SK-N-SH treated with all-trans-retinoic acid at 6 μM for 48 hours (cell line): Measurements from ENCODE around the gene HLTF.

ENCODE experiments used
- ATAC-seq: fragments of 200-7000 bp; cut with Tn5 transposase; 3 replicates; pipeline ENCODE4 v1.9.1; 2020; ENCODE audit warnings: mild to moderate bottlenecking, moderate library complexity
- BACH2 ChIP-seq: fragments of 250-450 bp; sonication (Bioruptor Pico); IDR thresholded peaks from 2 replicates; pipeline ENCODE4 v1.9.0; 2021; ENCODE audit warnings: mild to moderate bottlenecking, borderline replicate concordance
- CSDC2 ChIP-seq: fragments of 250-450 bp; sonication (Bioruptor Pico); IDR thresholded peaks from 2 replicates; pipeline ENCODE4 v1.5.0; 2020; ENCODE audit warnings: mild to moderate bottlenecking, moderate library complexity
- ESRRG ChIP-seq: fragments of 250-450 bp; sonication (Bioruptor Pico); IDR thresholded peaks from 2 replicates; pipeline ENCODE4 v1.6.1; 2021; ENCODE audit warnings: mild to moderate bottlenecking
- GLIS3 ChIP-seq: fragments of 250-450 bp; sonication (Bioruptor Pico); IDR thresholded peaks from 2 replicates; pipeline ENCODE4 v1.5.0; 2020; ENCODE audit warnings: mild to moderate bottlenecking, moderate library complexity
- ISL1 ChIP-seq: fragments of 250-450 bp; sonication (Bioruptor Pico); IDR thresholded peaks from 2 replicates; pipeline ENCODE4 v2.1.2; 2022; ENCODE audit warnings: mild to moderate bottlenecking, moderate library complexity
- OSR1 ChIP-seq: fragments of 250-450 bp; sonication (Bioruptor Pico); IDR thresholded peaks from 2 replicates; pipeline ENCODE4 v1.8.0; 2022; ENCODE audit warnings: moderate library complexity, mild to moderate bottlenecking, inconsistent platforms
- PPARA ChIP-seq: fragments of 250-450 bp; sonication (Bioruptor Pico); IDR thresholded peaks from 2 replicates; pipeline ENCODE4 v1.5.0; 2020; ENCODE audit warnings: mild to moderate bottlenecking, borderline replicate concordance
- RARB ChIP-seq: fragments of 250-450 bp; sonication (Bioruptor Pico); IDR thresholded peaks from 2 replicates; pipeline ENCODE4 v1.8.0; 2021; ENCODE audit warnings: mild to moderate bottlenecking, moderate library complexity
- SNAI2 ChIP-seq: fragments of 250-450 bp; sonication (Bioruptor Pico); IDR thresholded peaks from 2 replicates; pipeline ENCODE4 v1.5.0; 2020; ENCODE audit warnings: mild to moderate bottlenecking, moderate library complexity
- TCF4 ChIP-seq: fragments of 250-450 bp; sonication (Bioruptor Pico); IDR thresholded peaks from 2 replicates; pipeline ENCODE4 v1.8.0; 2021; ENCODE audit warnings: mild to moderate bottlenecking, moderate library complexity, borderline replicate concordance
- TOX ChIP-seq: fragments of 250-450 bp; sonication (Bioruptor Pico); IDR thresholded peaks from 2 replicates; pipeline ENCODE4 v1.8.0; 2021; ENCODE audit warnings: mild to moderate bottlenecking, moderate library complexity, borderline replicate concordance
- ZC3H10 ChIP-seq: fragments of 250-450 bp; sonication (Bioruptor Pico); IDR thresholded peaks from 2 replicates; pipeline ENCODE4 v1.5.1; 2021; ENCODE audit warnings: mild to moderate bottlenecking, moderate library complexity
- ZFP3 ChIP-seq: fragments of 250-450 bp; sonication (Bioruptor Pico); IDR thresholded peaks from 2 replicates; pipeline ENCODE4 v1.5.0; 2020; ENCODE audit warnings: mild to moderate bottlenecking, moderate library complexity
- ZFP30 ChIP-seq: fragments of 450-650 bp; formaldehyde crosslinking; IDR thresholded peaks from 2 replicates; pipeline ENCODE4 v1.5.0; 2022; ENCODE audit warnings: mild to moderate bottlenecking, moderate library complexity
- ZNF565 ChIP-seq: fragments of 450-650 bp; formaldehyde crosslinking; conservative IDR thresholded peaks from 2 replicates; pipeline ENCODE4 v1.5.0; 2020; ENCODE audit warnings: low read depth, mild to moderate bottlenecking, moderate library complexity
- ZNF70 ChIP-seq: fragments of 450-650 bp; formaldehyde crosslinking; IDR thresholded peaks from 2 replicates; pipeline ENCODE4 v1.5.0; 2020; ENCODE audit warnings: mild to moderate bottlenecking, moderate library complexity
- ZNF8 ChIP-seq: fragments of 450-650 bp; formaldehyde crosslinking; IDR thresholded peaks from 2 replicates; pipeline ENCODE4 v1.5.0; 2020; ENCODE audit warnings: mild to moderate bottlenecking, moderate library complexity
- TF ChIP-seq, protein P1 (sequence below): fragments of 250-450 bp; sonication (Bioruptor Pico); IDR thresholded peaks from 2 replicates; pipeline ENCODE4 v1.8.0; 2020; ENCODE audit warnings: mild to moderate bottlenecking, moderate library complexity, borderline replicate concordance
- TF ChIP-seq, protein P2 (sequence below): fragments of 250-450 bp; sonication (Bioruptor Pico); IDR thresholded peaks from 2 replicates; pipeline ENCODE4 v1.5.1; 2021; ENCODE audit warnings: mild to moderate bottlenecking, moderate library complexity
- TF ChIP-seq, protein P3 (sequence below): fragments of 250-450 bp; sonication (Bioruptor Pico); IDR thresholded peaks from 2 replicates; pipeline ENCODE4 v1.5.0; 2020; ENCODE audit warnings: mild to moderate bottlenecking, moderate library complexity
- TF ChIP-seq, protein P4 (sequence below): fragments of 250-450 bp; sonication (Bioruptor Pico); IDR thresholded peaks from 2 replicates; pipeline ENCODE4 v1.5.1; 2020; ENCODE audit warnings: low read depth, mild to moderate bottlenecking, moderate library complexity

HLTF gene

DNA sequence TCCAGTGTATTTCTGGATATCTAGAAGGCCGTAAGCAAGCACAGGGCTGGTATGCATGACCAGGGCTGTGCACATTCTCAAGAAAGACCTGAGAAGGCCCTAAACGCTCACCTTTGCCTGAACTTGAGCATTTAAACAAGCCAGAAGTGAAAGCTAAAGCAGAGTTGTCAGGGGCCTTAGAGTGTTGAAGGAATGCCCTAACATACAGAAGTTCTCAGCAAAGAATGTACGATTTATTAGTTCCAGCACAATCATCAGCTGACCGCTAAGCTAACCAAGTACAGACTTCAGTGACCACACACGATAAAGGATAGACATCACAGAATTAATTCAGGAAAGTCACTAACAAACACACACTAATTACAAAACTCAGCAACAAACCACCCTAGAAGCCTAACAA lies 8.7 kb downstream of the HLTF start:
- peak; percentile 65 for ATAC-seq
- TF ChIP-seq ZNF565 (CRISPR knock-in tag) (no peak), ISL1 (CRISPR knock-in tag) (no peak), PPARA (CRISPR knock-in tag) (no peak), RARB (CRISPR knock-in tag) (no peak), ZC3H10 (no peak), BACH2 (no peak), TCF4 (no peak), ZFP30 (CRISPR knock-in tag) (no peak), ZNF70 (CRISPR knock-in tag) (no peak), TOX (CRISPR knock-in tag) (no peak), SNAI2 (CRISPR knock-in tag) (no peak)
- TF ChIP-seq, protein P1, sequence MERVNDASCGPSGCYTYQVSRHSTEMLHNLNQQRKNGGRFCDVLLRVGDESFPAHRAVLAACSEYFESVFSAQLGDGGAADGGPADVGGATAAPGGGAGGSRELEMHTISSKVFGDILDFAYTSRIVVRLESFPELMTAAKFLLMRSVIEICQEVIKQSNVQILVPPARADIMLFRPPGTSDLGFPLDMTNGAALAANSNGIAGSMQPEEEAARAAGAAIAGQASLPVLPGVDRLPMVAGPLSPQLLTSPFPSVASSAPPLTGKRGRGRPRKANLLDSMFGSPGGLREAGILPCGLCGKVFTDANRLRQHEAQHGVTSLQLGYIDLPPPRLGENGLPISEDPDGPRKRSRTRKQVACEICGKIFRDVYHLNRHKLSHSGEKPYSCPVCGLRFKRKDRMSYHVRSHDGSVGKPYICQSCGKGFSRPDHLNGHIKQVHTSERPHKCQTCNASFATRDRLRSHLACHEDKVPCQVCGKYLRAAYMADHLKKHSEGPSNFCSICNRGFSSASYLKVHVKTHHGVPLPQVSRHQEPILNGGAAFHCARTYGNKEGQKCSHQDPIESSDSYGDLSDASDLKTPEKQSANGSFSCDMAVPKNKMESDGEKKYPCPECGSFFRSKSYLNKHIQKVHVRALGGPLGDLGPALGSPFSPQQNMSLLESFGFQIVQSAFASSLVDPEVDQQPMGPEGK (CRISPR knock-in tag): no peak

DNA sequence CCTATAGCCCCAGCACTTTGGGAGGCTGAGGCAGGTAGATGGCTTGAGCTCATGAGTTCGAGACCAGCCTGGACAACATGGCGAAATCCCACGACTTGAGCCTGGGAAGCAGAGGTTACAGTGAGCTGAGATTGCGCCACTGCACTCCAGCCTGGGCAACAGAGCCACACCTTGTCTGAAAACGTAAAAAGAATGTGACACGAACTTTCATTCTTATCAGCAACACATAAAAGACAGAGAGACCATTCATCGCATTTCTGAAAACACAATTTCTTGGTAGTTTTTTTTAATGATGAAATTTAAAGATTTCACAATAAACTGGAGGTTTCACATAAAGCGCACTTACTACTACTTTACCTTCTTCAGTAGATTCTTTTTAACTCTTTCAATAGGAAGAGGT lies 18.4 kb downstream of the HLTF start:
- ATAC-seq: no peak
- TF ChIP-seq TCF4 (no peak), PPARA (CRISPR knock-in tag) (no peak)

DNA sequence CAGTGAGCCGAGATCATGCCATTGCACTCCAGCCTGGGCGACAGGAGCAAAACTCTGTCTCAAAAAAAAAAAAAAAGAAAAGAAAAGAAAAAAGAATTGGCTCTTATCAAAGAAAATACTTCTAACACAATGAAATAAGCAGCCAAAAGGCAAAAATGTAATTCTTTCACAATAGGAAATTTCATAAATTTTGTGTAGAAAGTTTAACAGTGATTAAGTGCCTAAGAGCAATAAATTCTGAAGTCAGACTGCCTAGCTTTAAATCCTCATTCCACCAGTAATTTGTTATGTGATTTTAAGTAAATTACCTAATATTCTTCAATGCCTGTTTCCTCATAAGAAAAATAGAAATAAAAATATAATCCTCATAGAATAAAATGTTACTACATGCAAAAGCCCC lies 24.6 kb downstream of the HLTF start:
- no peak for ATAC-seq
- TF ChIP-seq OSR1 (CRISPR knock-in tag) (no peak), CSDC2 (no peak), TCF4 (no peak), ESRRG (CRISPR knock-in tag) (no peak), ZNF565 (CRISPR knock-in tag) (no peak), ZFP30 (CRISPR knock-in tag) (no peak), GLIS3 (no peak), ZNF70 (CRISPR knock-in tag) (no peak), RARB (CRISPR knock-in tag) (no peak), BACH2 (no peak)
- TF ChIP-seq, protein P2, sequence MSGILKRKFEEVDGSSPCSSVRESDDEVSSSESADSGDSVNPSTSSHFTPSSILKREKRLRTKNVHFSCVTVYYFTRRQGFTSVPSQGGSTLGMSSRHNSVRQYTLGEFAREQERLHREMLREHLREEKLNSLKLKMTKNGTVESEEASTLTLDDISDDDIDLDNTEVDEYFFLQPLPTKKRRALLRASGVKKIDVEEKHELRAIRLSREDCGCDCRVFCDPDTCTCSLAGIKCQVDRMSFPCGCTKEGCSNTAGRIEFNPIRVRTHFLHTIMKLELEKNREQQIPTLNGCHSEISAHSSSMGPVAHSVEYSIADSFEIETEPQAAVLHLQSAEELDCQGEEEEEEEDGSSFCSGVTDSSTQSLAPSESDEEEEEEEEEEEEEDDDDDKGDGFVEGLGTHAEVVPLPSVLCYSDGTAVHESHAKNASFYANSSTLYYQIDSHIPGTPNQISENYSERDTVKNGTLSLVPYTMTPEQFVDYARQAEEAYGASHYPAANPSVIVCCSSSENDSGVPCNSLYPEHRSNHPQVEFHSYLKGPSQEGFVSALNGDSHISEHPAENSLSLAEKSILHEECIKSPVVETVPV (CRISPR knock-in tag): no peak
- TF ChIP-seq, protein P3, sequence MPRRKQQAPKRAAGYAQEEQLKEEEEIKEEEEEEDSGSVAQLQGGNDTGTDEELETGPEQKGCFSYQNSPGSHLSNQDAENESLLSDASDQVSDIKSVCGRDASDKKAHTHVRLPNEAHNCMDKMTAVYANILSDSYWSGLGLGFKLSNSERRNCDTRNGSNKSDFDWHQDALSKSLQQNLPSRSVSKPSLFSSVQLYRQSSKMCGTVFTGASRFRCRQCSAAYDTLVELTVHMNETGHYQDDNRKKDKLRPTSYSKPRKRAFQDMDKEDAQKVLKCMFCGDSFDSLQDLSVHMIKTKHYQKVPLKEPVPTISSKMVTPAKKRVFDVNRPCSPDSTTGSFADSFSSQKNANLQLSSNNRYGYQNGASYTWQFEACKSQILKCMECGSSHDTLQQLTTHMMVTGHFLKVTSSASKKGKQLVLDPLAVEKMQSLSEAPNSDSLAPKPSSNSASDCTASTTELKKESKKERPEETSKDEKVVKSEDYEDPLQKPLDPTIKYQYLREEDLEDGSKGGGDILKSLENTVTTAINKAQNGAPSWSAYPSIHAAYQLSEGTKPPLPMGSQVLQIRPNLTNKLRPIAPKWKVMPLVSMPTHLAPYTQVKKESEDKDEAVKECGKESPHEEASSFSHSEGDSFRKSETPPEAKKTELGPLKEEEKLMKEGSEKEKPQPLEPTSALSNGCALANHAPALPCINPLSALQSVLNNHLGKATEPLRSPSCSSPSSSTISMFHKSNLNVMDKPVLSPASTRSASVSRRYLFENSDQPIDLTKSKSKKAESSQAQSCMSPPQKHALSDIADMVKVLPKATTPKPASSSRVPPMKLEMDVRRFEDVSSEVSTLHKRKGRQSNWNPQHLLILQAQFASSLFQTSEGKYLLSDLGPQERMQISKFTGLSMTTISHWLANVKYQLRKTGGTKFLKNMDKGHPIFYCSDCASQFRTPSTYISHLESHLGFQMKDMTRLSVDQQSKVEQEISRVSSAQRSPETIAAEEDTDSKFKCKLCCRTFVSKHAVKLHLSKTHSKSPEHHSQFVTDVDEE: no peak

DNA sequence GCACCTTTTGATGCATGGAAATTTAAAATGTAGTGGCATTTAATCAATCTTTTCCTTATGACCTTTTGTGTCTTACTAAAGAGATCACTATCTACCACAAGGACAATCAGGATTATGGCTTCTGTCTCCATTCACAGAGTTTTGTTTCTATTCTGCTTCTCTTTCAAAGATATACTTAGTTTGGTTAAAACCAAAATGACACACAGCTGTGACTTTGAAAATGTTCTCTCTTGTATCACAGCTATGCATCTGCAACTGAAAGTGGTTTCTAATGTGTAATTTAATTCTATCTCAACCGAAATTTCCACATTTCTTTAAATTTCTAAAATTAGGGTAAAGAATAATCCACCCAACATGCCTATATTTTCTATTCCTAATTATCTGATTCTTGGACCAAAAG lies 27.7 kb downstream of the HLTF start:
- ATAC-seq: no peak
- no peak for TF ChIP-seq TCF4
- no peak for TF ChIP-seq ZFP30 (CRISPR knock-in tag)
- no peak for TF ChIP-seq ESRRG (CRISPR knock-in tag)
- no peak for TF ChIP-seq ZC3H10
- TF ChIP-seq, protein P1 (CRISPR knock-in tag): no peak
- TF ChIP-seq, protein P4, sequence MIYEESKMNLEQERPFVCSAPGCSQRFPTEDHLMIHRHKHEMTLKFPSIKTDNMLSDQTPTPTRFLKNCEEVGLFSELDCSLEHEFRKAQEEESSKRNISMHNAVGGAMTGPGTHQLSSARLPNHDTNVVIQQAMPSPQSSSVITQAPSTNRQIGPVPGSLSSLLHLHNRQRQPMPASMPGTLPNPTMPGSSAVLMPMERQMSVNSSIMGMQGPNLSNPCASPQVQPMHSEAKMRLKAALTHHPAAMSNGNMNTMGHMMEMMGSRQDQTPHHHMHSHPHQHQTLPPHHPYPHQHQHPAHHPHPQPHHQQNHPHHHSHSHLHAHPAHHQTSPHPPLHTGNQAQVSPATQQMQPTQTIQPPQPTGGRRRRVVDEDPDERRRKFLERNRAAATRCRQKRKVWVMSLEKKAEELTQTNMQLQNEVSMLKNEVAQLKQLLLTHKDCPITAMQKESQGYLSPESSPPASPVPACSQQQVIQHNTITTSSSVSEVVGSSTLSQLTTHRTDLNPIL: no peak
- no peak for TF ChIP-seq ZFP3 (CRISPR knock-in tag)
- TF ChIP-seq ISL1 (CRISPR knock-in tag): no peak
- TF ChIP-seq TOX (CRISPR knock-in tag): no peak
- TF ChIP-seq BACH2: no peak
- TF ChIP-seq ZNF8: no peak
- TF ChIP-seq RARB (CRISPR knock-in tag): no peak
- TF ChIP-seq ZNF565 (CRISPR knock-in tag): no peak
- no peak for TF ChIP-seq PPARA (CRISPR knock-in tag)
- no peak for TF ChIP-seq SNAI2 (CRISPR knock-in tag)
- no peak for TF ChIP-seq CSDC2
- TF ChIP-seq ZNF70 (CRISPR knock-in tag): no peak
- no peak for TF ChIP-seq OSR1 (CRISPR knock-in tag)
- TF ChIP-seq, protein P3: no peak
- TF ChIP-seq, protein P2 (CRISPR knock-in tag): no peak
